HK-2 (cell line): ENCODE data around the gene ARNT2.
"Not testable (repeated sequence)": the region's sequence is repeated elsewhere in the genome, so short reads cannot be mapped to it uniquely, and the experiment has no call there.

Experiments used
- DNase-seq: peaks from one replicate; pipeline ENCODE4 v3.0.0-alpha.2; 2018; ENCODE audit not compliant: unreplicated experiment

ARNT2 gene

DNA sequence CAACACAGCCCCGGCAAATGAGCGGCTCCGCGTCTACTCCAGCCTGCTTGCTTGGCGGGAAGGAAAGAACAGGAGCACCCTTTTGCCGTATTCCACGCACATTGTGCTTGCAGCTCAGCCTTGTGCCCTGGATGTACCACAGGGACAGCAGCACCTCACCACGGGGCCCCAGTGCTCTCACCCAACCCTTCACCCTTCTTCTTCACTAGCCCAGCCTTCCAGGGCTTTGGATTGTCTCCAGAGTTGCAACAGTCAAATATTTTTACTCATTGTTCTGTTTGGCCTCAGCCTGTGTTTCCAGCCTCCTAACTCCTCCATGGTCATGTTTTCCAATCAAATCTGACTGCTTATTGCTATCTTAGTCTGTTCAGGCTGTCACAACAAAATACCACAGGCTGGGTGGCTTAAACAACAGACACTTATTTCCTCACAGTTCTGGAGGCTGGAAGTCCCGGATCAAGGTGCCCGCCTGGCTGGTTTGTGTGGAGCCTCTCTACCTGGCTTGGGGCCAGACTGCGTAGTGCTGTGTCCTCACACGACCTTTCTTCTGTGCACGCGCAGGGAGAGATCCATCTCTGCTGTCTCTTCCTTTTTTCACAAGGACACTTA lies 211.7 kb downstream of the ARNT2 start:
- no peak for DNase-seq

DNA sequence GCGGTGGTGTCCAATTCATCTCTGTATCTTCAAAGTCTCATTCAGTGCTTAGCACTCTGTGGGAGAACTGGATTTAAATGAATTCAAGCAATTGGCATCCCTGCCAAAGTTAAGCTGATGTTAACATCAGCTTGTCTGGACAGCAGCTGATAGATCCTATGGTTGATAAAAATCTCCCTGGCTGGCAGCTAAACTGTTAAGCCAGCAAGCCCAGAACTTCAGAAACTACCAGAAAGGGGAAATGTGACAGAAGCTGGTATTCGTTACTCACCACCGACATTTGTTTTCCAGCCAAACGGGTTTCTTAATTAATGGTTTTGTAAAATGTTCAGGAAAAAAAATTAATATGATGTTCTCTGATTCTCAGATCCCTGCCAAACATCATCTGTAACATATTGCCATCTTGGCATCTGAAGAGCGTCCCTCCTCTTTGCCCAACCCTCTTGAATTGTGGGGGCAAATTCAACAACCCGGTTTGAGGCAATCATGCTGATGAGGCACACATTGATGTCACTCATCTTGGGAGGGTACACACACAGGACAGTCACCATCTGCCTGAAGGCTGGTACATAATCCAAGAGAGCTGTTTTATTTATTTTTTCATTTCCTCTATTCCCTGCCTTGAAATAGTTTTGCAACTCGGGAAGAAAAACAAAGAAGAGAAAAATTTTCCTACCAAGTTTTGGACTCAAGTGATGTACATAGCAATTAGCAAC lies 214.7 kb downstream of the ARNT2 start:
- DNase-seq = no peak

DNA sequence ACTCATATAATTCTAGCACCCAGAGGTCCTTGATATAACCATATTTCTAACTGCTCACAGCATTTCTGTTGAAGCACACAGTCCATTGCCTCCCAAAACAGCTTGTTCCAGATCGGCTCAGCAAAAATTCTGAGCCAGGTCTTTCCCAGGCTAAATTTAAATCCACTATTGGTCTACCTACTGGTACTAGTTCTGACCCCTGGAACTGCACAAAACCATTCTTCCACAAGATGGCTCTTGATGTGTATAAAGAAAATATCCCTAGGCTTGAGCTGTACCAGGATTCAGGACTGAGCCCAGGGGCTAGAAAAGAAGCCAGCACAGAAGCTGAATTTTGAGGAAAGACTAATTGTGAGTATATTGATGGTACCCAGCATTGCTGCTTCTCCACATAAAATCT lies 215.5 kb downstream of the ARNT2 start:
- DNase-seq = no peak

DNA sequence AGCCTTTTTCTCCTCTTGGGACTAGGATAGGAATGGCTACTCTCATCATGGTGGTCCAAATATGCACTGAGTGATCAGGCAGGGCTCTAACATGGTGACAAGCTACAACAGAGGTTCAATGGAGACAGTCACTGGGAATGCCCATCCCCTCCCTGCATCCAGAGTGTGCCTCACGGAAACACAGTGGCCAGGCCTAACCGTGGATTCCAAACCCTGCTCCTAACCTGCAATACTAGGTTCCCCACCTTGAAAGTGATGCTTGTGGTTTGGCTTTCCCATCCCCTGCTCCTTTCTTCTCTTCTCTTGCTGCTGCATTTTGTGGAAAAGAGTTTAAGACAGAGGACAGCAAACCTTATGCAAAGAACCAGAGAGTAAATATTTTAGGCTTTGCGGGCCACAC lies 216.0 kb downstream of the ARNT2 start:
- no peak for DNase-seq

DNA sequence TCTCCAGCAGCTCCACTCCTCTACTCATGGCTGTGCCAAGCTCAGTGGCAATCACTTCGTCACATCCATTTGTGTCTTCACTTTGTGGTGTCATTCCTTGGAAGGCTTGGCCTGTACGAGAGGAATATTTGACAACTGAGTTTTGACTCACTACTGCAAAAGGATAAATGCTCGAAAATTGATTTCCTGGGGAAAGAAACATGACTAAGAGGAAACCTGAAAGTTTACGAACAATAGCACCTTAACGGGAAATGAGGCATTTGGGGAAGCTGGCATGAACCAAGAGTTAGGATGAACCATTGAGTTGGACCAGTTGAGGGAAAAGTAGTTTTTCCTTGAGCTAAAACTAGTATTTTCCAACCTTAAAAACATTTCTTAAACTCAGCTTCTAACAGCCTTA lies 216.7 kb downstream of the ARNT2 start:
- DNase-seq = no peak

DNA sequence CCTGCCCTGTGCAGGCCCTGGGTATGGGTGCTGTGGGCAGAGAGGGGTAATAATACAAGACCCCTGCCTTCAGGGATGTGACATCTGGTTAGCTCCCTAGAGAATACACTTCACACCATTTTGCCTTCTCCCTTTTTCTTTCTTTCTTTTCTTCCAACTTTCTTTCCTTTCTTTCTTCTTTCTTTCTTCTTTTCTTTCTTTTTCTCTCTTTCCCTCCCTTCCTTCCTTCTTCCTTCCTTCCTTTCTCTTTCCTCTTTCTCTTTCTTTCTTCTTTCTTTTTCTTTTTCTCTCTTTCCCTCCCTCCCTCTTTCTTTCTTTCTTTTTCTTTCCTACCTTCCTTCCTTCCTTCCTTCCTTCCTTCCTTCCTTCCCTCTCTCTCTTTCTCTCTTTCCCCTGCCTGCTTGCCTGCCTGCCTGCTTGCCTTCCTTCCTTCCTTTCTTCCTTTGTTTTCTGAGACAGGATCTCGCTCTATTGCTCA lies 222.5 kb downstream of the ARNT2 start:
- no peak for DNase-seq

DNA sequence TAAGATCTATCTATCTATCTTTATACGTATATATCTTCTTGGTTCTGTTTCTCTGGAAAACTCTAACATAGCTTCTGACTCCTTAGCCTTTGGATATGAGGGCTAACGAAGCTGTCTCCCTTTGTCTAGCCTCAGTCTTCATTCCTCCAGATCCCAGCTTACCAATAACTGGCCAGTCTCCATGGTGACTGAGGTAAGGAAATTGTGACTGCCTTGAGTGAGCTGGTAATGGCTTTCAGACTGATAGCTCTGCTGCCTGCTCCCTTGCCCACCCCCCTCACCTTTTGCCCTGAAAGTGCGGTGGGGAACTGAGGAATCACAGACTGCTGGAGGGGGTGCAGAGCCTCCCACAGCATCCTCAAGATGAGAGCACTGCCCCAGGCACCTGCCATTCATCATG lies 225.2 kb downstream of the ARNT2 start:
- DNase-seq = no peak

DNA sequence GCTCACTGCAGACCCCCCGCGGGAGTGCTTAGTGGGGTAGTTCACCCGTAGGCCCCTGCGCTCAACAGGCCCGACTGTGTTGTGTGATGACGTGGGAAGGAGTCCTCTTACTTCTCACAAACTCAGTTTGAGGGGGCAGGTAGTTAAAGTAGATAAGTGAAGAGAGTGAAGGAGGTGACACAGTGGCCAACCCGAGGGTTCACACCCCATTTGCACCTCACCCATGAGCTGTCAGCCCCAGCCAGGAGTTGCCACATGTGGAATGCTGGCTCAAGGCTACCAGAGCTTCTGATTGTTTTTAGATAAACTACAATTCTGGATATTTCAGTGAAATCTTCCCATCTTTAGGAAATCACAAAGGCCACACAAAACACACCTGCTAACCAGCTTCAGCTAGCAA lies 226.8 kb downstream of the ARNT2 start:
- no peak for DNase-seq

DNA sequence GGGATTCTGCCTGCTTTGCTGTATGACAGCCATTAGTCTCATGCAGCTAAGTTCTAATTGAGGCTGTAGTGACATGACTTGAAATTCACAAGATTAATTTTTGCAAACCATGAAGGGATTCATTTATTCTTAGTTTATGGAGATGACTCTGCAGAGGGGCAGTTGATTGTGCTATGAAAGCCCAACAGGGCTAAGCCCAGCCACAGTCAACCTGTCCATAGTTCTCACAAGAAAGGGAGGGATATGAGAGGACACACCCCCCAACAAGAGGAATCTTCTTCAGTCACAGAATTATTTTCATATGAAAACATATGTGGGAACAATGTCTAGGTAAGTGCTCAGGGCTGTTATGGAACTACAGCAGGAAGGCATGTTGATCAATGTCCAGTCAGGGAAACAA lies 229.0 kb downstream of the ARNT2 start:
- DNase-seq = no peak

DNA sequence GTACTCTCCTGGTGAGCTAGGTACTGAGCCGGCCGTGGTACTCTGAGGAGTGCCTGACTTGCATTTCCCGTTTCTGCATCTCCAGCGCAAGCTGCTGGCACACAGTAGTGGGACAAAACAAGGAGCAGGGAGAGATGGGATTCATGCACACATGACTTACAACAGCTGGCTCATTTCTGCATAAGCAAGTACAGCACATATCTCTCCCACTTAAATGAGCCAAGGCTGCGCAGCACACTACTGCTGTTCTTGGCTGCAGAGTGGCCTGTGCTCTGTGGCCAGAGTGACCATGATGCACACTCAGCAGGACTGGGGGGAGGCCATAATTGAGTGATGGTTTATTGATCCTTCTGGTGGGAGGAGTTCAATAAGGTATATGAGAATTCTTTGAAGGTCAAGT lies 231.8 kb downstream of the ARNT2 start:
- DNase-seq = no peak

DNA sequence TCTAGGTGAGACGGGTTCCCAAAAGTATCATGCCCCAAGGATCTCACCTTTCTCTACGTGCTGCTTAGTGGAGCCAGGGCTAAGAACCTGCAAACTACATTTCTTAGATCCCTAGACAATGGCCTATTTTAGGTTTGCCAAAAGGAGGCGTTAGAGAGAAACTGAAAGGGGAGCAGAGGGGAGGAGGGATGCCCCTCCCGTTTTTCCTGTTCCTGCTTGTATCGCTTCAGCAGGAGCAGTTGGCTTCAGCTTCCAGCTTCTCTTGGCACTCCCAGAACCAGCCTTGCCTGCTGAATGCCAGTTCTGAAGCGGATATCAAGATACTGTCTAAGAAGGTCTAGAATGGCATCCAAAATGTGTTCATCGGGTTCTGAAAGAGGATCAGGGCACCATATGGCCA lies 232.5 kb downstream of the ARNT2 start:
- no peak for DNase-seq

DNA sequence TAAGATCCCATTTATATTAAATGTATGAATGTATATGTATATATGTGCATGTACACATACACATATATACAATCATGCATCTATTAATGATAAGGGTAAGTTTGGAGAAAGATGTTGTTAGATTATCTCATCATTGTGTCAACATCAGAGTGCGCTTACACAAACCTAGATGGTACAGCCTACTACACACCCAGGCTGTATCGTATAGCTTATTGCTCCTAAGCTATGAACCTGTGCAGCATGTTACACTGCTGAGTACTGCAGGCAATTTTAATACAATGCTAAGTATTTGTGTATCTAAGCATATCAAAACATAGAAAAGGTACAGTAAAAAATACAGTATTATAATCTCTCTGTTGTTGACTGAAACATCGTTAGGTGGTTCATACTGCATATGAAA lies 233.6 kb downstream of the ARNT2 start:
- no peak for DNase-seq

DNA sequence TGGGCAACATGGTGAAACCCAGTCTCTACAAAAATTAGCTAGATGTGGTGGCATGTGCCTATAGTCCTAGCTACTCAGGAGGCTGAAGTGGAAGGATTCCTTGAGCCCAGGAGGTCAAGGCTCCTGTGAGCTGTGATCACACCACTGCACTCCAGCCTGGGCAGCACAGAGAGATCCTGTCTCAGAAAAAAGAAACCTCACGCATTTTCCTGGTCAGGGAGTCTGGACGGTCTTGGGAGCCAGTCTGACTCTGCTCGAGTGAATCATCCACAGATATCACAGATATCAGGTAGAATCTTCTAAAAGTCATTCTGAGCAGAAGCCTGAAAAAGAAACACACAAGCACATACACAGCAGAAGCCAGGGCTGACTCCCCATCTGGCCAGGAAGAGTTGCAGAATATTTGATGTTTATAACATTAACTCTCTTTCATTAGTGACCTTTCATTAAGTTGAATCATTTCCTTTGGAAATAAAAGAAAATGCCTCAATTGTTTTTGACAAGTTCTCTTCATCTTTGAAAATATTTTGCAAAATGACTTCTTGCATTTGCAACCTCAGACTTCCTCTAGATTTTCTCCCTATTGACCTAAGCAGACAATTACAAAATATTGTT lies 234.5 kb downstream of the ARNT2 start:
- no peak for DNase-seq

DNA sequence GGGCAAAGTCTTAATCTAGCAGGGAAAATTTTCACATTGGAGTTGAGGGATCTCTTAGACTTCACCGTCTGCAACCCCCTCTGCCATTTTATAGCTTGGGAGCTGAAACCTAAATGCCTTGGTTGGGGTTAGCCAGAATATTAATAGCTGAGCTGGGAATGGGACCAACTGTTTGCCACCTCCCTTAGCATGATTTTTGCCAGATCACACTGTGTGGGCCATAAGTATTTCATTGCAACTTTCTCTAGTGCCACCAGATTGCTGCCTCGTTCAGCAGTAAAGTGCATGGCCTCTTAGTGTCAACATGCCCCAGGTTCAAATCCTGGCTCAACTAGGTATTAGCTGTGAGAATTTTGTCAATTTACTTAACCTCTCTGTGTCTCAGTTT lies 235.0 kb downstream of the ARNT2 start:
- DNase-seq = no peak

DNA sequence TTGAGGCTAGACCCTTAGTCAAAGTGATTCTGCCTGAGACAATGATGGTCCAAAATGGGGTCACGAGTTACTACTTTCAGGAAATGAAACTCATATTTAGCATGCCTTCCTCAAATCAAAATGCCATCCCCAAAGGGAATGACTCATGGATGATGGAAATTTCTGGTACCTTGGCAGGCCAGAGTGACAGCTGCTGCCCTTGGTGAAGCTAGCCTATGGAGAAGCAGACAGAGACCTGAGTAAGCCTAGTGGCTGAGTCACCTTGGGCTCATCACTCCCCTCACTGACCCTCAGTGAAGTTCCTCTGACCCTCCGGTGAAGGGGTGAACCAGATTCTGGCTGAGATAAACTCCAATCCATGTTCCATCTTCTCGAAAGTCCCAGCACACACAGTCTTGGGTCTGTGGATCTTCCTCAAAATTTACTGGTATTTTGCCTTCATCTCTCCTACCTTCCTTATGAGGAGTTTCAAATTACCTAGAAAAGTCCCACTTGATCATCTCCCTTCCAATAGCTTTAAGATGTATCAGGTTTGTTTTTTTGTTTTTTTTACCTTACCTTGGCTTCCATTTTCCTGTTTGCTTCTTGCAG lies 236.4 kb downstream of the ARNT2 start:
- no peak for DNase-seq

DNA sequence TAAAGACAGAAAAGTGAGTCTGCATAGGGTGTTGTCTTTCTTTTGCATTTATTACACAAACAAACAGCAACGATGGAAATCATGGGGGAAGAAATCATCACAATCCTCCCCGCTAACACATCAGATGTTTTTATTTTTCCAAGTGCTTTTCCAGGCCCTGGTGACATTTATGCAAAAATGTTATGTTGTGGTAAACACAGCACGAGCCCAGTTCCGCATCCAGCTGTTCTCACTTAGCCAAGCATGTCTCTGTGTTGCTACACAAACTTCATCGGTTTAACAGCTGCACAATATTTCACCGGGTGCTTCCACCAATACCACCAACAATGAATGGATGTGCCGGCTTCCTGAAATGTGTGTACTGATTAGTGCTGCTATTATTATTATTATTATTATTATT lies 237.2 kb downstream of the ARNT2 start:
- DNase-seq = no peak

DNA sequence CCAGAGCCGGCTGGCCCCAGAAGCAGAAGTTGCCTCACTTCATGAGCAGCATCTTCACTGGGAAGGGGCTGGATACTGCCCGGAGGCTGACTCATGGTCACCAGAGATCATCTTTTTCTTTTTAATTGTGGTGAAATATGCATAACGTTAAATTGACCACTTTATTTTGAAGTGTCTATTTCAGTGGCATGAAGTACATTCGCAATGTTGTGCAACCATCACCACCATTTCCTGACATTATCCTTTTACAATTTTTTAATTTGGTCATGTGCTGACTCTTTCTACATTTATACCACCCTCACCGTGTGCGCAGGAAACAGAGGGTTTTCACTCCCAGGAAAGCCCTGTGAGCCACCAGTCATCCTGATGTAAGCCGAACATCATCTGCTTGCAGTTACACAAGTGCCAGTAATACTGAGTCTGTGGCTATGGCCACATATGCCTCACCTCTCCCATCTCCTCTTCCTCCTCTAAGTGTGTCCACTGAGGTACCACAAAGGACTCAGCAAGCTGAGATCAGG lies 239.3 kb downstream of the ARNT2 start:
- no peak for DNase-seq

DNA sequence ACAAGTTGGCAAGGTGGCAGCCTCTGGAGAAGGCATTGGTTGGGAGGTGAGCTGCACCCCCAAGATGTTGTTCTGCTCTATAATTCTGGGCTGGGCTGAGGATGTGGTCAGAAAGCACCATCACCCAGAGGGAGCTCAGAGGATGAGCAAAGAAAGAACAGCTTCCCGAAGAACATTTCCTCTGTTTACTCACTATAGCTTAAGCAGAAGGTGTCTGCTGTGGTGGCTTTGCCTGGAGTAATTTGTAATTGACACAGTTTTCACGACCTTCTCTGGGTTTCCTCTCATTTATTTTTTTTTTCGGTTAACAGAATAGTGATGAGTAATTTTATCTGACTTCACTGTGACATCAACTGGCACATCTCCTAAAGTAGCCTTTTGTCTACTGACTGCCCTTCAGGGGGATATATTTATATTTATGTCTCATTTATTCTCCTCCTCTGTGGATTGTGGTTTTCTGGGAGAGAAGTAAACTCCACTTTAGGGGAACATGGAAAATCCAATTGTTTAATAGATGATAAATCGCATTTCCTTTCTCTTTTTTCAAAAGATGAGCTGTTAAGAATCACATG lies 241.4 kb downstream of the ARNT2 start:
- no peak for DNase-seq

DNA sequence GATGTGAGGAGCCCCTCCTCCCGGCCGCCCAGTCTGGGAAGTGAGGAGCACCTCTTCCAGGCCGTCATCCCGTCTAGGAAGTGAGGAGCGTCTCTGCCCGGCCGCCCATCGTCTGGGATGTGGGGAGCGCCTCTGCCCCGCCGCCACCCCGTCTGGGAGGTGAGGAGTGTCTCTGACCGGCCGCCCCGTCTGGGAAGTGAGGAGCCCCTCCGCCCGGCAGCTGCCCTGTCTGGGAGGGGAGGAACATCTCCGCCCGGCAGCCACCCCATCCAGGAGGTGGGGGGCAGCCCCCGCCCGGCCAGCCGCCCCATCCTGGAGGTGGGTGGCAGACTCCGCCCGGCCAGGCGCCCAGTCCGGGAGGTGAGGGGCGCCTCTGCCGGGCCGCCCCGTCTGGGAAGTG lies 243.2 kb downstream of the ARNT2 start:
- DNase-seq = not testable (repeated sequence)
